ENCODE measurements around the gene SELENBP1. TPM values are rescaled to one million over a fixed set of nuclear protein-coding genes. Genes with fewer than 3 reads are reported as not detected.

Gene SELENBP1
- polyA plus RNA-seq, 1 of the 3 experiments (the other 2 are of a cell fraction) = 0.16 TPM

GRCh38 chr1:151416231-151416630 is 43.7 kb upstream of the SELENBP1 start:
- H3K9me3 ChIP-seq = no peaks in the 10 kb centered on the region
- peaks cover 14% of the 10 kb centered on the region; the same call in 1 of the 2 replicates for H3K79me2 ChIP-seq (ENCODE audit: insufficient read depth)
- H3F3A ChIP-seq (replicated peaks; ENCODE audit: insufficient read depth) = peaks cover 15% of the 10 kb centered on the region
- H3K36me3 ChIP-seq (replicated peaks in 1 of 2; ENCODE audit: control insufficient read depth in 1 of 2, insufficient read depth in 2 of 2, low read length in 1 of 2) = peaks cover 32 to 71% of the 10 kb centered on the region in 2 experiments
- TF ChIP-seq MXI1 (IDR thresholded peaks at IDR 0.05; ENCODE audit: low read depth, low read length) (no peak), GABPA (IDR thresholded peaks at IDR 0.05; ENCODE audit: low read depth) (no peak), FOSL2 (IDR thresholded peaks at IDR 0.05; ENCODE audit: borderline replicate concordance, low read depth) (no peak), CHD2 (IDR thresholded peaks at IDR 0.05; ENCODE audit: low read length, partially characterized antibody) (no peak), SMC3 (IDR thresholded peaks at IDR 0.05; ENCODE audit: low read depth, low read length) (no peak), MEF2A (IDR thresholded peaks at IDR 0.05; ENCODE audit: borderline replicate concordance, low read depth) (no peak), TCF12 (IDR thresholded peaks at IDR 0.05) (no peak), RCOR1 (IDR thresholded peaks at IDR 0.05; ENCODE audit: low read length) (no peak), GATA2 (CRISPR knock-in tag; IDR thresholded peaks at IDR 0.05) (no peak), TEAD4 (IDR thresholded peaks at IDR 0.05; ENCODE audit: borderline replicate concordance, insufficient read depth) (no peak), NFIC (IDR thresholded peaks at IDR 0.05; ENCODE audit: borderline replicate concordance) (no peak)
- H3K9ac ChIP-seq = no peak overlapping the region
- H2AFZ ChIP-seq (ENCODE audit: low read depth) = no peak overlapping the region
- H3K4me2 ChIP-seq = no peak overlapping the region
- WGBS (ENCODE audit: low lambda C conversion rate) = 96% methylated on average over 3 of the region's 4 CpGs
- no peak for DNase-seq
- H3K9me2 ChIP-seq = no peaks in the 10 kb centered on the region
- ChIA-PET CTCF (interaction anchor here (1.0 kb wide), 1 partner anchor 14 kb away, joined by 3 read pairs; no protein-coding TSS in a partner anchor), POLR2A (no interaction called here)
- no peaks in the 10 kb centered on the region for H4K20me1 ChIP-seq (ENCODE audit: insufficient read depth)
- H3K4me1 ChIP-seq (ENCODE audit: control insufficient read depth in 1 of 2, insufficient read depth in 2 of 2, low read depth in 1 of 2, low read length in 1 of 2) = no peaks in the 10 kb centered on the region
- no peak overlapping the region; a peak in 1 of 4 replicates for H3K27ac ChIP-seq (ENCODE audit: low read depth in 2 of 2, low read length in 1 of 2)
- H3K4me3 ChIP-seq (ENCODE audit: low read depth in 2 of 2, low read length in 1 of 2) = no peak overlapping the region
- no peaks in the 10 kb centered on the region for H3K27me3 ChIP-seq (ENCODE audit: insufficient read depth)

GRCh38 chr1:151411884-151412283 is 39.4 kb upstream of the SELENBP1 start:
- 98% methylated on average over 2 of the region's 2 CpGs for WGBS (ENCODE audit: low lambda C conversion rate)
- no peak overlapping the region for H3K9ac ChIP-seq
- H3F3A ChIP-seq (replicated peaks; ENCODE audit: insufficient read depth) = peaks cover 19% of the 10 kb centered on the region
- no peak overlapping the region for H3K4me3 ChIP-seq (ENCODE audit: low read depth in 2 of 2, low read length in 1 of 2)
- H3K4me1 ChIP-seq (ENCODE audit: control insufficient read depth in 1 of 2, insufficient read depth in 2 of 2, low read depth in 1 of 2, low read length in 1 of 2) = no peaks in the 10 kb centered on the region
- no peak overlapping the region for H3K27ac ChIP-seq (ENCODE audit: low read depth in 2 of 2, low read length in 1 of 2)
- no peaks in the 10 kb centered on the region for H3K9me2 ChIP-seq
- peaks cover 68% of the 10 kb centered on the region in 2 experiments for H3K36me3 ChIP-seq (replicated peaks in 1 of 2; ENCODE audit: control insufficient read depth in 1 of 2, insufficient read depth in 2 of 2, low read length in 1 of 2)
- no peak overlapping the region for H3K4me2 ChIP-seq
- H3K9me3 ChIP-seq = no peaks in the 10 kb centered on the region
- ChIA-PET CTCF (interaction anchor here (0.9 to 1.2 kb wide), 2 partner anchors 12 to 18 kb away, joined by 4 to 5 read pairs; partner anchors contain the start of gene PSMB4), POLR2A (no interaction called here)
- H3K79me2 ChIP-seq (ENCODE audit: insufficient read depth) = peaks cover 10% of the 10 kb centered on the region; the same call in 1 of the 2 replicates
- no peaks in the 10 kb centered on the region for H4K20me1 ChIP-seq (ENCODE audit: insufficient read depth)
- no peaks in the 10 kb centered on the region for H3K27me3 ChIP-seq (ENCODE audit: insufficient read depth)
- DNase-seq = no peak
- no peak overlapping the region for H2AFZ ChIP-seq (ENCODE audit: low read depth)
- TF ChIP-seq TCF12 (IDR thresholded peaks at IDR 0.05) (no peak), RXRA (IDR thresholded peaks at IDR 0.05; ENCODE audit: borderline replicate concordance, low read depth) (no peak), TEAD4 (IDR thresholded peaks at IDR 0.05; ENCODE audit: borderline replicate concordance, insufficient read depth) (no peak), JUND (IDR thresholded peaks at IDR 0.05) (no peak), MEF2A (IDR thresholded peaks at IDR 0.05; ENCODE audit: borderline replicate concordance, low read depth) (no peak), TAF1 (IDR thresholded peaks at IDR 0.05; ENCODE audit: borderline replicate concordance, low read depth, low read length) (no peak), RAD21 (IDR thresholded peaks at IDR 0.05; ENCODE audit: low read length) (no peak), EP300 (IDR thresholded peaks at IDR 0.05; ENCODE audit: borderline replicate concordance in 1 of 2, low read depth in 1 of 2, low read length in 1 of 2) (no peak), FOSL2 (IDR thresholded peaks at IDR 0.05; ENCODE audit: borderline replicate concordance, low read depth) (no peak), NRF1 (IDR thresholded peaks at IDR 0.05; ENCODE audit: low read depth, low read length) (no peak), ZBTB33 (IDR thresholded peaks at IDR 0.05; ENCODE audit: borderline replicate concordance, low read depth) (no peak), NFIC (IDR thresholded peaks at IDR 0.05; ENCODE audit: borderline replicate concordance) (no peak), USF2 (IDR thresholded peaks at IDR 0.05; ENCODE audit: borderline replicate concordance, low read depth, low read length) (no peak), FOXM1 (IDR thresholded peaks at IDR 0.05; ENCODE audit: low read depth) (no peak), SMC3 (IDR thresholded peaks at IDR 0.05; ENCODE audit: low read depth, low read length) (no peak), REST (IDR thresholded peaks at IDR 0.05; ENCODE audit: low read depth, low read length) (no peak), RFX5 (IDR thresholded peaks at IDR 0.05; ENCODE audit: low read length) (no peak)
